NCI-H146 treated with DMSO at 0.1 percent for 48 hours (cell line): ENCODE results near the gene LPXN.
A peak's percentile ranks its signal among the peaks of the same experiment; 100 is the strongest.

ENCODE experiments used
- DNase-seq: peaks from one replicate; lab custom pipeline; 2025; ENCODE audit not compliant: unreplicated experiment; lab: John Stamatoyannopoulos, UW

Gene LPXN

DNA sequence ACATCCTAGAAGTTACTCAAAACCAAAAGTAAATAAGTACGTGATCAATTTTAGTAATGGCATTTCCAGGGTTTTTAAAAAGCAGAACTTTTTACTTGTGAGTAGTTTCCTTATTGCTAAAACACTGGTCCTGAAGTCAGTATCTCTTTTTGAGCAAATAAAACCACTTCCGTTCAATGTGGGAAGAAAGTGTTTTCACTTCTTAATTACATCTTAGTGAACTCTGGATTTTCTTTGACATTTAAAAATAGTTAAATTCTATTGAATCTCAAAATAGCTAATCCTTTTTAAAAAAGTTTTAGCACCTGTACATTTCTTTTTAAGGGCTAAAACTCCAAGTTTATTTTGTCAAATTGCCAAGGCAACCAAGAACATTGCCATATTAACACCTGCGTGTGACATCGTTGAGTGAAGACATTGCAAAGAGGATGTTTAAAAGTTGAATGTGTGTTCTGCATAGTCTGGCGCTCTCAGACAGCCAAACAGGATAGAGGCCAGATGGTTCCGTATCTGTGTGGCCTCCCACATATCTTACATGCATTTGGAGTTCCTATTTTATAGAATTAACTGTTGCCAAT lies 50.5 kb downstream of the LPXN start:
- no peak for DNase-seq

GRCh38 chr11:58524232-58525036 lies 51.2 kb downstream of the LPXN start:
- DNase-seq = peak; percentile 72

DNA sequence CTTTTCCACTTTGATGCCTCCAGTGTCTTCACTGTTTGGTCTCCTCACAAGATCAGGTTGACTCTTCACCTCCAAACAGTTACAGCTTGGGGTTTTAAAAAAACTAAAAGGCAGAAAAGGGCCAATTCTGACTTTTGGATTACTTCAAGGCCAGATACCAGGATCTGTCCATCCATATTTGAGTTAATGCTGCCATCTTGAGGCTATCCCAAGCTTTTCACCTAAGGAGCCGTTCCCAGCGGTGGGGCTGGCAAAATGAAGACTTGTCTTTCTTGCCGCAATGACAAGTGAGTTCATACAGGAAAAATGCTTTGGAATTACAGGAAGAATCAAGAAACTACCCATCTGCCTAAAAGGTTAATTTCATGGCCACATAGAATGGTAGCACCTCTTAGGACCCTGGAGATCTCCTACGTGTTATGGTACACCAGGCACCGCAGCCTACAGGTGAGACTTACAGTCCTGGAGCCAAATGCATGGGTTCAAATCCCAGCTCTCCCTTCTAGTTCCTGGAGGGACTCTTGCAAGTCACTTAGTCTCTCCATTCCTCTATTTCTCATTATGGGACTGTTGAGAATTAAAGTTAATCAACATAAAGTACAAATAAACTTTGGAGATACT lies 61.8 kb downstream of the LPXN start:
- DNase-seq = no peak

- DNase-seq = no peak
Observed at GRCh38 chr11:58511636-58512035, 64.0 kb downstream of the LPXN start.

DNA sequence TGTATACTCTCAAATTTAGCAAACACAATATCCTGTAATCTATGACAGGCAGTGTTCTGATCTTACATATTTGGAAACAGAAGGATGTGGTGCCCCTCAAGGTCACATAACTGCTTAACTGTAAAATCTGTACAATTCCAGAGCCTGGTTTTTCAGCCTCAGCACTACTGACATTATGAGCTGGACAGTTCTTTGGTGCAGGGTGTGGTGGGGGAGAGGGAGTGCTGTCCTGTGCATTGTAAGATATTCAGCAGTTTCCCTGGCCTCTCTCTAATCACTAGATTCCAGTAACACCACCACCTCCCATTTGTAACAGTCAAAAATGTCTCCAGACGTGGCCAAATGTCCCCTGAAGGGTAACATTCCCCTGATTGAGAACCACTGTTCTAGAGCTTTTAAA lies 65.9 kb downstream of the LPXN start:
- no peak for DNase-seq

DNA sequence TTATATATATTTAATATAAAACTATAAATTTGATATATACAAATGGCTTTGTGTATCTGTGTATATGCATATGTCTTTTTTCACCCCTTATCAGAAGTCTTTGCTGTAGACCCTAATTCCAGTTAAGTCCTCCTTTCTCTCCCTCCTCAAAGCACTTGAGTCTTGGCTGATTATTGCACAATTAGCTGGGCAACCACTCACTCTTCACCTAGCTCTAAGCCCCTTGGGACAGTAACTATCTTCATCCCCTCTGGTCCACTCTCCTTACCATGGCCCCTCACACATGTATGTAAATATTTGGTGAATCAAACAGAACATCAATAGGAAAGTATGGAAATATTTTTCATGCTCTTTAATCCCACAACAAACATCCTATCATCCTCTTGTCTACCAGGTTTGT lies 66.8 kb downstream of the LPXN start:
- DNase-seq = no peak

DNA sequence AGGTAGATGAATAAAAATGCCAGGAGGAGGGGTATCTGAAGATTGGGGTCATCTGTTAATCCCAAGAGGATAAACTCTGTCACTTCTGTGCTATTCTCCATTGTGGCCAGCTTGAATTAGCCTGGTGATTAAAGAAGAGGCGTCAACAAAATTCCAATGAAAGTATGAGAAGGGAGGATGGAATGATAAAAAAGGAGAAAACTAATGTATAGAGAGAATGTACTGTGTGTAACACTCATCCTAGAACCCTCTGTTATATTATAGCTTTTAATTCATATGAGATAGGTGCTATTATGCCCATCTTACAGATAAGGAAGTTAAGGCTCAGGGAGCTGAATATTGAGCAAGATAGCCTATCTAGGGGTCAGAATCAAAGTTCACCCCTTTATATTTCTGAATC lies 67.7 kb downstream of the LPXN start, which contains the start of gene OR5B21:
TSS of gene OR5B21 (minus strand) at position 101 of the 400 bp plus-strand sequence. CDS start at position 101, 0 bp downstream.
- no peak for DNase-seq

DNA sequence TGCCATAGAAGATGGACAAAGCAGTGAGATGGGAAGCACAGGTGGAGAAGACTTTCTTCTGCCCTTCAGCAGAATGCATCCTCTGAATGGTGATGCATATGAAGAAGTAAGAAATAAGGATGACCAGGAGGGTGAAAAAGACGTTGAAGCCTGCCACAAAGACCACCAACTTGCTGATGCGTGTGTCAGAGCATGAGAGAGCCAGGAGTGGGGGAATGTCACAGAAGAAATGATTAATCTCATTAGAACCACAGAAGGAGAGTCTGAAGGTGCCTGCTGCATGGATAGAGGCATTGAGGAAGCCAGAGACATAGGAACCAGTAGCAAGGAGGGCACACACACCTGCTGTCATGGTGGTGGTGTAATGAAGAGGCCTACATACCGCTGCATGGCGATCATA lies 68.3 kb downstream of the LPXN start:
- no peak for DNase-seq

GRCh38 chr11:58506935-58507334 lies 68.7 kb downstream of the LPXN start:
- DNase-seq = no peak

DNA sequence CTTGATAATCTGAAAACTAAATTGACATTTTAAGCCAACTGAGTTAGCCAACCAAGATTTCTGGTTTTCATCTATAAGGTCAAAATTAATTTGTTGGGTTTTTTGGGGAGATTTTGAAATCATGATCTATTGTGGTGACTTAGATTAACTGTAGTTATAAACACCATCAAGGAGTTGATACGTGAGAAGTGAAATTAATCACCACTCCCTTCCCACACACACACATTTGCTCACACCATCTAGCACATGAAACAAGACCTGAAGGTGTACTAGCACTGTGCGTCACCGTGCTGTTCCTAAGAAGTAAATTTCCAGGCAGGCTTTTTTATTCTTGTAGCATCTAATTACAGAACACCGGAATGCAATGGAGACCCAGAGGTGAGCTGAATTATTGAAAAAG lies 69.8 kb downstream of the LPXN start:
- DNase-seq = no peak

- DNase-seq = no peak
Observed at GRCh38 chr11:58504232-58504631, 71.4 kb downstream of the LPXN start.

GRCh38 chr11:58503361-58503856 lies 72.2 kb downstream of the LPXN start:
- DNase-seq = no peak

- no peak for DNase-seq
Observed at GRCh38 chr11:58502004-58502403, 73.7 kb downstream of the LPXN start.

DNA sequence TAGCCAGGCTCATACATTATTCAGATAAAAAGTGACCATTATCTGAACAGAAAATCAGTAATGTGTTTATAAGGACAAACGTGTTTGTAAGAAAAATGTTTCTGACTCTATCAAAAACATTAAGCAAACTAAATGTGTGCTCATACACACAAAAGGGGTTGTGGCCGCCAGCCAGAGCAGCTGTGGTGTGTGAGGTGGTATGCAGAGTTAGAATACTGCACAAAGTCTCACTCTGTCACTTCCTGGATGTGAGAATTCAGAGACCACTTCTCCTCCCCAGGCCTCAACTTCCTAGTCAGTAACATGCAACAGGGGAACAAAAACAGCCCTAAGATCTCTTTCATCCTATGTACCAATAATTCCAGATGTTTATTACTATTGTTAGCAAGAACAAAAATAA lies 77.2 kb downstream of the LPXN start:
- no peak for DNase-seq

DNA sequence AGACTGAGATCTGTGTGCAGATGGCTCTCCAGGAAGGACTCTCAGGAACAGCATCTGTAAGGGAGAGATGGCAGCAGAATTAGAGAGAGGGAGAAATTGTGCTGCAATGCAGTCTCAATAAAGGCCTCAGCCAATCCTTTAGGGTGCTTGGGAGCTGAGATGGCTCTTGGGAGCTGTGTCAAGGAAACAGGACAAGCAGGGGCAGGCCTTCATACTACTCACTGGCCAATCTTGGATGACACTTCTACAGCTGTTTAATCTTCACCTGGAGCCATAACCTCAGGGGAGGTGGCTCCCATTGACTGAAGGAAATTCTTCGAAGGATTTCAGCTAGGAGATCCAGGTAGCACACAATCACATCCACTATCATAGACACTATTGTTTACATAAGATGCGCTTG lies 77.7 kb downstream of the LPXN start:
- no peak for DNase-seq

GRCh38 chr11:58495906-58496305 lies 79.8 kb downstream of the LPXN start:
- no peak for DNase-seq

DNA sequence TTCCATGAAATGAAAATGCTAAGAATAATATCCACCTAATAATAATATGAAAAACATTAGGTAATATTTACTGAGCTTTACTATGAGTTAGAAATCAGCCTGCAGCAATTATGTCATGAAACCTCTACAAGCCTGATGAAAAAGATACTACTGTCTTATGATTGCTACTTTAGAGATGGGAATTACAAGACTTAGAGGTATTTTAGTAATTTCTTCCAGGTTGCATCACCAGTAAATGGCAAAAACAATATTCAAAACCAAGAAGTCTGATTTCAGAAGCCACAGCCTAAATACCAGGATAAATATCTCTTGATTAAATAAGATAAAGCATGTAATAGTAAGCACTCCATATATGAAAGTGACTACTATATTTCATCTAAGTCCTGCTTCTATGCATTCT lies 81.6 kb downstream of the LPXN start:
- no peak for DNase-seq

- DNase-seq = no peak
Observed at GRCh38 chr11:58493676-58494075, 82.0 kb downstream of the LPXN start.

GRCh38 chr11:58490827-58491226 lies 84.8 kb downstream of the LPXN start:
- peak; percentile 33 for DNase-seq

- no peak for DNase-seq
Observed at GRCh38 chr11:58487170-58487569, 88.5 kb downstream of the LPXN start.

- DNase-seq = no peak
Observed at GRCh38 chr11:58485961-58486360, 89.7 kb downstream of the LPXN start.
